GM19468 (cell line): ENCODE data around the gene GDA.

Experiments used
- ATAC-seq: cut with Tn5 transposase; IDR thresholded peaks from one replicate; pipeline ENCODE4 v1.9.1; 2021; ENCODE audit warnings: mild to moderate bottlenecking, moderate library complexity, moderate number of reproducible peaks; ENCODE audit not compliant: unreplicated experiment; ENCODE audit errors: extremely low read depth

The GDA gene

GRCh38 chr9:72149231-72149975 is at the start of gene GDA:
TSS of gene GDA (plus strand) at chr9:72149440. CDS start at chr9:72149560, 120 bp downstream.
- ATAC-seq, result no peak

GRCh38 chr9:72102520-72102919 is 46.7 kb upstream of the GDA start:
- ATAC-seq, result no peak

- no peak for ATAC-seq
Observed at GRCh38 chr9:72113056-72113455, 36.2 kb upstream of the GDA start.

GRCh38 chr9:72119853-72120252 is 29.4 kb upstream of the GDA start:
- ATAC-seq, result no peak

DNA sequence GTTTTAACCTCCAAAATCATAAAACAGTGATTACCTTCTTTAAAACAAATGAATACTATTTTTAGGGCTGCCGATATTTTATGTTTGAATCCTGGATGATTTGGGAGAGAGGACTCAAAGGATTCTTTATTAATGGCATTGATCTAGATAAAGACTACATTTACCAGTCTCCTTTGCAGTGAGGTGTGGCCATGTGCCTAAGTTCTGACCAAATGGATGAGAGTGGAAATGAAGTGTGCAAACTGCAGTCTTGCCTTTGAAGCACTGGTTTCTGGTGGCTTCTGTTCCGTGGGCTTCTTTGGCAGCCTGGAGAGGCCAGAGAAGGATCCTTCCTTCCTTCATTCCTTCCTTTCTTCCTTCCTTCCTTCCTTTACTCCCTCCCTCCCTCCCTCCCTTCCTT is 24.3 kb upstream of the GDA start:
- ATAC-seq, result no peak

DNA sequence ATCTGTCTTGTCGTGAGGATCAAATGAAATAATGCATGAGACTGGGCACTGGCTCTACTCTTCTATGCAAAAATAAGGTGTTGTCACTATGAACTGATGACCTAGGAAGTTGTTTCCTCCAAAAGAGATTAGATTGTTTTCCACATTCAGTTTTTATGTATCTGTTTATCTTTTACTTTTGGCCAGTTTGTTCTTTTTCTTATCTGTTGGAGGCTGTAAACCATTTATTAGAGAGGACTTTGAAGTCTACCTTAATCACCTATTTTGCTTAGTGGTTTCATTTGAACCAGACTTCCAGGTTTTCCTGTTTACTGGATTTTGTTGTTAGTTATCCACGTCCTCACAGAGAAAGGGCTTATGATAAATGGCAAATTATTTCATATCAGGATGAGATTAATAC is 21.5 kb upstream of the GDA start:
- no peak for ATAC-seq

DNA sequence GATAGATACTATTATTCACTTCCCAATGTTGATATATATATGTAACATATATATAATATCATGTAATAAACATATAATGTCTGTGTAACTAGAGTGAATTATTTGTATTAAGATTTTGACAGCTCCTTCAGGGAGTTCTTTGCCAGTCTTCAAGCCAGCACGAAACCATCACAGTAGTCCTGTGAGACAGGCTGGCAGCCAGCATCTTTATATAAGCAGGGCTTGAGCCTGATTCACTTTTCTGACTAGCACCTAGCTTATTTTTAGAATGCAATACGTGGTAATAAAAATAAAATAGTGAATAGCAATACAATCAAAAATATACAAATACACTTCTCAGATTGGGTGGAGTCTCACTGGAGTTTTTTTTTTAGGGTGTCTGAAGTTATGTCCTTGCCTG is 20.7 kb upstream of the GDA start:
- ATAC-seq, result no peak

GRCh38 chr9:72129271-72130156 is 19.7 kb upstream of the GDA start:
- ATAC-seq, result no peak

- no peak for ATAC-seq
Observed at GRCh38 chr9:72130321-72130720, 18.9 kb upstream of the GDA start.

GRCh38 chr9:72131206-72131605 is 18.0 kb upstream of the GDA start:
- ATAC-seq, result no peak

DNA sequence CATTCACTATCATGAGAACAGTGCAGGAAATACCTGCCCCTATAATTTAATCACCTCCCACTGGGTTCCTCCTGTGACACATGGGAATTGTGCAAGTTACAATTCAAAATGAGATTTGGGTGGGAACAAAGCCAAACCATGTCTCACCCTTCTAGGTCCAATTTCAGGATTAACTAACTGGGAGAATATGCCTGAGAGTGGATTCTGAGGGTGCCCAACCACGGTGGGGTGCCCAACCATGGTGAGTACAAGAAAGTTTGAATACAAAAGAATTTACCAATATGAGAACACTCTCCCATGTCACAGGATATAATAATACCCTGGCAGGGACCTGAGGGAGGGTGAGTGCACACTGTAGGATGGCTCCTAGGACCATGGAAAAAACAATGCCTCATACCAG is 17.2 kb upstream of the GDA start:
- no peak for ATAC-seq

DNA sequence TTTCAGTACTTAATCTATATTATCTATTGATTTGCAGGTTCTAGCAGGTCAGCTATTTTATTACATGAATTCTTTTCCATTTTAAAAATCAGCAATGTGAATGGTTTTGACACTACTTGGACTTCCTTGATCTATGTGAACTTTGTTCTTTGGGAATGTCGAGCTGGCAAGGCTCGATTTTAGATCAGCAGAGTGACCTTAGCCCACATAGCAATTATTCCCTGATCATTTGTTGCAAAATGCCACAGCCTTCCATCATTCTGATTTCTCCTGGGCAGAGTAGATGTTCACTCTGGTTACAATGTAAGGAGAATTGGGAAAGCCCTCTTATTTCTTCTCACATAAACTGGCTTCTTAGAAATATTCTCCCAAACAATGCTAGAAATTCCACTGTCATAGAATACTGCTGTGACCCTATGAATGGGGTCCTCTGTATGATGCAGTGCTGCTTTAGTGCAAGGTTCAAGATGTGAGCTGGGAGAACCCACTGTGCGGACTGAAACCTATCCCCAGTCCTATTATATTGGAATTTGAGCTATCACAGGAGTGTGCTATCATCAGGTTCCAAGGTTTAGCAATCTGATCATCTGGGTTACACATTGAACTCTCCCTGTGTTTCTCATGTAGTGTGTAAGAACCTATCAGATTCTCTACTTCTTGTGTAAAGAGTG is 15.7 kb upstream of the GDA start:
- no peak for ATAC-seq

DNA sequence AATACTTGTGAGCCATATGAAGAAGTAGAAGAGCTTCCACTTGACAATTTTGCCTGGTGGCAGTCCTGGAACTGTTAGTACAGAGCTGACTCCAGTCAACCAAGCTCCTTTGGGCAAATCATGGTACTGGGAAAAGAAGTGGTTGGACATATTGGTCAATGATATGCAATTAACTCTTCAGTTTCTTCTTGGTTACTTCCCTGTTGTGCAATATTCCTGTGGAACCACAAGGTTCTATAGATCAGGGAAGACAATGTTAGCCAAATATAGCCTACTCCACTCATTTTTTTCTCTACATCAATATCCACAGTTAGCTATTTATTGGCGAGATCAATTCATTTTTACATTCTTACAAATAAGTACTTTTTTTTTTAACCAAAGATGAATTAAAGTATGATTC is 14.4 kb upstream of the GDA start:
- ATAC-seq, result no peak

GRCh38 chr9:72137697-72138365 is 11.4 kb upstream of the GDA start:
- ATAC-seq, result no peak

DNA sequence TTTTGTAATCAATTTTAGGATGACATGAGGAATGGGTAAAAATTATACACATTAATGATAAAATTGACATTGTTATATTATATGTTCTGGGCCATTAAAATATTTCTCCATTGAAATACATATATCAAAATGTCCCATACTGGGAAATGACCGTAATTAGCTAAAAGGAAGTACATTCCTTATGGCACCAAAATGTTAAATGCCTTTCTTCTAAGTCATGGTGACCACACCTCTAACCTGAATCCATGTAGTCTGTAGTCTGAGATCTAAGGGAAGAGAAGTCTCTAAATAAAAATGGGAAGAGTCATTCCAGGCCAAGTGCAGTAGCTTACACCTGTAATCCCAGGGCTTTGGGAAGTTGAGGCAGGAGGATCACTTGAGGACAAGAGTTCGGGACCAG is 10.0 kb upstream of the GDA start:
- ATAC-seq, result no peak

DNA sequence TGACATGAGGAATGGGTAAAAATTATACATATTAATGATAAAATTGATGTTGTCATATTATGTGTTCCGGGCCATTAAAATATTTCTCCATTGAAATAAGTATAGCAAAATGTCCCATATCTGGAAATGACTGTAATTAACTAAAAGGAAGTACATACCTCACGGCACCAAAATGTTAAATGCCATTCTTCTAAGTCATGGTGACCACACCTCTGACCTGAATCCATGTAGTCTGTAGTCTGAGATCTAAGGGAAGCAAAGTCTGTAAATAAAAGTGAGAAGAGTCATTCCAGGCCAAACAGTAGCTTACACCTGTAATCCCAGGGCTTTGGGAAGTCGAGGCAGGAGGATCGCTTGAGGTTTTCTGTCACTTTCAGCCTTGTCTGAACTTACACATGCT is 8.7 kb upstream of the GDA start:
- no peak for ATAC-seq

DNA sequence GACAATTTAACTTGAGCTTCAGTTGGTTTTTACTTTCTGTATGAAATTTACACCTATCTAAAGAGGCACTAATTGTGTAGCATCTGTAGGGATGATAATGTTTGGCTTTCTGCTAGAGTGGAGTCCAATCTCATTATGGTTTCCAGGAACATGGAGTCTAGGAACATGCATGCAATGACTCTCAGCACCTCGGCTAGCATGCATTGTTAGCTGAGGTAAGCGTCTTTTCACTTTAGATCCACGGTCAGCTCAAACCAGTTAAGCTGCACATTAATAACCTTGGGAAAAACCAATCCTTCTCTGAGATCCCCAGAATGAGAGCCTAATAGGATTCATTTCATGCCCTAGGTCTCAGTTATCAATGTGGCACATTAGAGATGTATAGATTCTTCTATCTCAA is 7.8 kb upstream of the GDA start:
- ATAC-seq, result no peak

DNA sequence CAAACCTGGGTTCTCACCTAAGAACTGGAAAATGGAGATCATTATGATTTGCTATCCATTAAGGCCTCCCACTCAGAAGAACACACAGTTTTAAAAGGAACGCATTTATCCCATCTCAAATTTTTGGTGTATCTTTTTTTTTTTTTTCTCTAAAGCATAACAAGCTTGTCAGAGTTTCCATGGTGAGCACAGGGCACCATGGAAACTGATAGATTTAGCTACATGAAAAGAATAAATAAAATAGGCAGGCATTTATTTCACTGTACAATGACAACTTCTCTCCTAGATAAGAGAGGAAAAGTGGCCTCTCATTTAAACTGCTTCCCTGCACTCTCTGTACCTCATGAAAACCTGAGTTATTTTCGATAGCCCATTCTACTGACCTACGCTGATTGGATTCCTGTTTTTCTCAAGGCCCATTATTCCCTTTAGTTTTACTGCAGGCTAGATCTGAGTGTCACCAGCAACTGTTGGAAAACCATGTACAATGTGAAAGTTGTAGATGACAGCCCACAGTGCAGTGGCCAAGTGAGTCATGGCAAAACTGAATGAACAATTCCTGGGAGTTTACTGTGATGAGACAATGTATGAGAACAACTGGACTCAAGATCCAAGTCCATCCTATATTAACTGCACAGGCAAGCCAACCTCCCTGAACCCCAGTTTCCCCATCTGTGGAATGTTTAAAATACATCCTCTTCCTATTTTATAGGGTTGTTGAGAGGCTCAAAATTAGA is 4.3 kb upstream of the GDA start:
- ATAC-seq, result no peak

- no peak for ATAC-seq
Observed at GRCh38 chr9:72145733-72146505, 3.3 kb upstream of the GDA start.
